Breast epithelium (tissue), 3 donors: ENCODE results near the gene ALDH1A1.

Experiments
- CTCF ChIP-seq, 3 donors: fragments of 450-650 bp; IDR thresholded peaks; one replicate each; pipeline ENCODE4 v1.5.1; 2016 to 2017; ENCODE audit warnings: antibody characterized with exemption in 3 of 3, mild to moderate bottlenecking in 3 of 3, moderate library complexity in 3 of 3
- POLR2AphosphoS5 ChIP-seq, 3 donors: sonication (generic); formaldehyde crosslinking; IDR thresholded peaks; one replicate each; pipeline ENCODE4 v1.6.1; 2017; ENCODE audit warnings: antibody characterized with exemption in 3 of 3

GRCh38 chr9:72903103-72903502, 49.8 kb downstream of the ALDH1A1 start:
- no peak for TF ChIP-seq CTCF (IDR thresholded peaks at IDR 0.05)
- no peak for TF ChIP-seq POLR2AphosphoS5 (IDR thresholded peaks at IDR 0.05)
